ENCODE results near the gene CD63. TPM values are rescaled to one million over a fixed set of nuclear protein-coding genes. Genes with fewer than 3 reads are reported as not detected.

CD63 gene
- total and polyA plus RNA-seq, 2 of the 13 experiments (the other 11 are each of a cell fraction or from before 2014, with no cell fraction given), result 234 to 277 TPM

DNA sequence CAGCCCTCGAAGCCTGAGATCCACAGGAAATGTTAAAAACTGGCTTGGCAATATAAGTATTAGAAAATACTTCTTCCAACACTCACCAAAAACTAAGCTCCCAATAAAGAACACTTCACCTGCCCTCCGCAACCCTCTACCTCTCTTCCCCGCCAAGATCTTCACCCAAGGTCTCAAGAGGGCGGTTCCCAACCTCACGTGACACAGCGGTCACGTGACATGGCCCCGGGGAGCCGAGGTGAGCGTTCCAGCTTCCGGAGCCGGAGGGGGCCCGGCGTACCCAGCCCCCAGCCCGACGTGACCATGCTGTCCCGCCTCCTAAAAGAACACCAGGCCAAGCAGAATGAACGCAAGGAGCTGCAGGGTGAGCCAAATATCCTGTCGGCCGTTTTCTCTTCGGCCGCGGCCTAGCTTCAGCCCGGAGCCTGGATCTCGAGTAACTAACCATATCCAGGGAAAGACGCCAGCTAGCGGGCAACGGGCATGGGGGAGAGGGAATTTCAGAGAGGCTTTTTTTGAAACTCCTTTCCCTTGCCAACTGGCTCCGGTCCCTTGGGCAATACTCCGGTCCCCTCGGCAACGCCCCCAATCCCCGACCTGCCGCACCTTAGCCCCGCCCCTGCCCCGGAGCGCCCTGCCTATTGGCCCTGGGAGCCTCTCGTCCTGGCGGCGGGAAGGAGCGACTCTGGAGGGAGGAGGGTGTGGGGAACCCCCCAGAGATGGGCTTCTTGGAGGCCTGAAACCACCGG is 12.8 kb downstream of the CD63 start, which contains the start of gene BLOC1S1:
TSS of gene BLOC1S1 (plus strand) at position 214 of the 749 bp plus-strand sequence. CDS start at position 220, 6 bp downstream.
- POLR2A ChIA-PET, result interaction anchor here (0.7 to 1.6 kb wide), 8 partner anchors 9 to 258 kb away, joined by 3 to 15 read pairs (median 4); partner anchors contain the start of genes CD63, ITGA7 and RAB5B
- ATAC-seq, result peak; percentile 82
- Histone ChIP-seq H3K4me1 (ENCODE audit: insufficient read depth, low read length) (peaks cover 54% of the 10 kb centered on the region), H3K4me2 (ENCODE audit: low read depth, low read length) (peak within 1 kb of the TSS; percentile 72), H3K27me3 (ENCODE audit: control insufficient read depth in 1 of 2, insufficient read depth in 2 of 2, low read length in 2 of 2) (peaks cover 0 to 11% of the 10 kb centered on the region in 2 experiments; a peak in 2 of 5 replicates), H3K27ac (ENCODE audit: extremely low read length, insufficient read depth, low read length) (peak within 1 kb of the TSS; percentile 81), H2AFZ (ENCODE audit: low read length) (peak within 1 kb of the TSS; percentile 79), H4K20me1 (ENCODE audit: insufficient read depth, low read length) (no peaks in the 10 kb centered on the region), H3K36me3 (replicated peaks in 1 of 2; ENCODE audit: control insufficient read depth in 1 of 2, insufficient read depth in 2 of 2, low read length in 2 of 2) (no peaks in the 10 kb centered on the region; a peak in 1 of 5 replicates), H3K79me2 (ENCODE audit: insufficient read depth, low read length) (no peaks in the 10 kb centered on the region), H3K9me3 (ENCODE audit: low read length) (no peaks in the 10 kb centered on the region), H3K9ac (ENCODE audit: insufficient read depth, low read depth, low read length) (peak within 1 kb of the TSS; percentile 80), H3K4me3 (replicated peaks in 1 of 3; ENCODE audit: insufficient read depth in 1 of 3, low read depth in 2 of 3, low read length in 3 of 3) (peak within 1 kb of the TSS; percentile 77 to 96 (median 84))
- DNase-seq (ENCODE audit: low spot score), result peak; percentile 86
- 2% methylated on average over 18 of the region's 42 CpGs for WGBS (ENCODE audit: low lambda C conversion rate)
- TSS peak; percentile 45 for BruUV-seq (replicated peaks)
- in situ Hi-C loops (cut with HindIII; ENCODE audit: extremely low pct_ligation_motif_present, low pct_unique_long_range_greater_than_20kb), result no loop called here
- intact Hi-C loops (cut with micrococcal nuclease; ENCODE audit: unreplicated experiment), result no loop called here
- CTCF ChIA-PET (ENCODE audit: low intra/inter-chr PET ratio, low total read pairs), result no interaction called here
- peak; percentile 78 for FAIRE-seq
- TF ChIP-seq, protein P1, sequence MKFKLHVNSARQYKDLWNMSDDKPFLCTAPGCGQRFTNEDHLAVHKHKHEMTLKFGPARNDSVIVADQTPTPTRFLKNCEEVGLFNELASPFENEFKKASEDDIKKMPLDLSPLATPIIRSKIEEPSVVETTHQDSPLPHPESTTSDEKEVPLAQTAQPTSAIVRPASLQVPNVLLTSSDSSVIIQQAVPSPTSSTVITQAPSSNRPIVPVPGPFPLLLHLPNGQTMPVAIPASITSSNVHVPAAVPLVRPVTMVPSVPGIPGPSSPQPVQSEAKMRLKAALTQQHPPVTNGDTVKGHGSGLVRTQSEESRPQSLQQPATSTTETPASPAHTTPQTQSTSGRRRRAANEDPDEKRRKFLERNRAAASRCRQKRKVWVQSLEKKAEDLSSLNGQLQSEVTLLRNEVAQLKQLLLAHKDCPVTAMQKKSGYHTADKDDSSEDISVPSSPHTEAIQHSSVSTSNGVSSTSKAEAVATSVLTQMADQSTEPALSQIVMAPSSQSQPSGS (CRISPR knock-in tag; IDR thresholded peaks at IDR 0.05), result 0 out of 2 replicates have a peak, but pooled peaks have one; percentile 54
- no peak for TF ChIP-seq ZNF274 (CRISPR knock-in tag; IDR thresholded peaks at IDR 0.05)
- TF ChIP-seq KLF15 (CRISPR knock-in tag; IDR thresholded peaks at IDR 0.05; ENCODE audit: borderline replicate concordance), result peak; percentile 56; the same call in 1 of the 2 replicates
- TF ChIP-seq ZNF839 (CRISPR knock-in tag; IDR thresholded peaks at IDR 0.05; ENCODE audit: borderline replicate concordance), result no peak
- no peak for TF ChIP-seq ZNF251 (CRISPR knock-in tag; IDR thresholded peaks at IDR 0.05)
- TF ChIP-seq IKZF4 (CRISPR knock-in tag; IDR thresholded peaks at IDR 0.05; ENCODE audit: borderline replicate concordance, low read depth, not compliant biosample characterization), result peak; percentile 82
- TF ChIP-seq, protein P2, sequence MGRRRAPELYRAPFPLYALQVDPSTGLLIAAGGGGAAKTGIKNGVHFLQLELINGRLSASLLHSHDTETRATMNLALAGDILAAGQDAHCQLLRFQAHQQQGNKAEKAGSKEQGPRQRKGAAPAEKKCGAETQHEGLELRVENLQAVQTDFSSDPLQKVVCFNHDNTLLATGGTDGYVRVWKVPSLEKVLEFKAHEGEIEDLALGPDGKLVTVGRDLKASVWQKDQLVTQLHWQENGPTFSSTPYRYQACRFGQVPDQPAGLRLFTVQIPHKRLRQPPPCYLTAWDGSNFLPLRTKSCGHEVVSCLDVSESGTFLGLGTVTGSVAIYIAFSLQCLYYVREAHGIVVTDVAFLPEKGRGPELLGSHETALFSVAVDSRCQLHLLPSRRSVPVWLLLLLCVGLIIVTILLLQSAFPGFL (CRISPR knock-in tag; IDR thresholded peaks at IDR 0.05), result no peak
- 0 out of 2 replicates have a peak, but pooled peaks have one; percentile 43 for TF ChIP-seq ZNF737 (CRISPR knock-in tag; IDR thresholded peaks at IDR 0.05; ENCODE audit: borderline replicate concordance)
- no peak for TF ChIP-seq ZNF552 (CRISPR knock-in tag; IDR thresholded peaks at IDR 0.05; ENCODE audit: borderline replicate concordance)
- TF ChIP-seq, protein P3, sequence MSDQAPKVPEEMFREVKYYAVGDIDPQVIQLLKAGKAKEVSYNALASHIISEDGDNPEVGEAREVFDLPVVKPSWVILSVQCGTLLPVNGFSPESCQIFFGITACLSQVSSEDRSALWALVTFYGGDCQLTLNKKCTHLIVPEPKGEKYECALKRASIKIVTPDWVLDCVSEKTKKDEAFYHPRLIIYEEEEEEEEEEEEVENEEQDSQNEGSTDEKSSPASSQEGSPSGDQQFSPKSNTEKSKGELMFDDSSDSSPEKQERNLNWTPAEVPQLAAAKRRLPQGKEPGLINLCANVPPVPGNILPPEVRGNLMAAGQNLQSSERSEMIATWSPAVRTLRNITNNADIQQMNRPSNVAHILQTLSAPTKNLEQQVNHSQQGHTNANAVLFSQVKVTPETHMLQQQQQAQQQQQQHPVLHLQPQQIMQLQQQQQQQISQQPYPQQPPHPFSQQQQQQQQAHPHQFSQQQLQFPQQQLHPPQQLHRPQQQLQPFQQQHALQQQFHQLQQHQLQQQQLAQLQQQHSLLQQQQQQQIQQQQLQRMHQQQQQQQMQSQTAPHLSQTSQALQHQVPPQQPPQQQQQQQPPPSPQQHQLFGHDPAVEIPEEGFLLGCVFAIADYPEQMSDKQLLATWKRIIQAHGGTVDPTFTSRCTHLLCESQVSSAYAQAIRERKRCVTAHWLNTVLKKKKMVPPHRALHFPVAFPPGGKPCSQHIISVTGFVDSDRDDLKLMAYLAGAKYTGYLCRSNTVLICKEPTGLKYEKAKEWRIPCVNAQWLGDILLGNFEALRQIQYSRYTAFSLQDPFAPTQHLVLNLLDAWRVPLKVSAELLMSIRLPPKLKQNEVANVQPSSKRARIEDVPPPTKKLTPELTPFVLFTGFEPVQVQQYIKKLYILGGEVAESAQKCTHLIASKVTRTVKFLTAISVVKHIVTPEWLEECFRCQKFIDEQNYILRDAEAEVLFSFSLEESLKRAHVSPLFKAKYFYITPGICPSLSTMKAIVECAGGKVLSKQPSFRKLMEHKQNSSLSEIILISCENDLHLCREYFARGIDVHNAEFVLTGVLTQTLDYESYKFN (CRISPR knock-in tag; conservative IDR thresholded peaks at IDR 0.05), result peak; percentile 37; the same call in 1 of the 2 replicates
- TF ChIP-seq, protein P4, sequence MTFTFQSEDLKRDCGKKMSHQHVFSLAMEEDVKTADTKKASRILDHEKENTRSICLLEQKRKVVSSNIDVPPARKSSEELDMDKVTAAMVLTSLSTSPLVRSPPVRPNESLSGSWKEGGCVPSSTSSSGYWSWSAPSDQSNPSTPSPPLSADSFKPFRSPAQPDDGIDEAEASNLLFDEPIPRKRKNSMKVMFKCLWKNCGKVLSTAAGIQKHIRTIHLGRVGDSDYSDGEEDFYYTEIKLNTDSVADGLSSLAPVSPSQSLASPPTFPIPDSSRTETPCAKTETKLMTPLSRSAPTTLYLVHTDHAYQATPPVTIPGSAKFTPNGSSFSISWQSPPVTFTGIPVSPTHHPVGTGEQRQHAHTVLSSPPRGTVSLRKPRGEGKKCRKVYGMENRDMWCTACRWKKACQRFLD (CRISPR knock-in tag; IDR thresholded peaks at IDR 0.05; ENCODE audit: borderline replicate concordance), result no peak; the same call in 1 of the 2 replicates
- TF ChIP-seq NFYC (CRISPR knock-in tag; IDR thresholded peaks at IDR 0.05), result peak; percentile 67
- no peak for TF ChIP-seq ZNF317 (CRISPR knock-in tag; IDR thresholded peaks at IDR 0.05)

Measured in HepG2 (cell line).